Neutrophil (primary cell): ENCODE measurements around the gene RTF1.

Experiments
- H3K27ac ChIP-seq: fragments of 200-600 bp; sonication (generic); 2 replicates; pipeline ENCODE4 v1.5.1; 2016; ENCODE audit warnings: mild to moderate bottlenecking, moderate library complexity
- H3K27me3 ChIP-seq: fragments of 200-600 bp; sonication (generic); 2 replicates; pipeline ENCODE4 v1.6.0; 2016; ENCODE audit warnings: mild to moderate bottlenecking
- H3K36me3 ChIP-seq: fragments of 200-600 bp; sonication (generic); 2 replicates; pipeline ENCODE4 v1.5.1; 2017
- H3K4me1 ChIP-seq, 2 experiments: fragments of 200-600 bp in 1 of 2; sonication (generic) in 1 of 2; 1 replicate in 1 of 2; 2 replicates in 1 of 2; pipeline versions ENCODE4 v1.5.1 to v1.6.1; 2013 to 2016; ENCODE audit warnings: low read depth in 1 of 2, low read length in 1 of 2, mild to moderate bottlenecking in 1 of 2, moderate library complexity in 1 of 2; ENCODE audit not compliant: control insufficient read depth in 1 of 2, insufficient read depth in 1 of 2
- H3K4me3 ChIP-seq, 2 experiments: fragments of 200-600 bp in 1 of 2; sonication (generic) in 1 of 2; 1 replicate in 1 of 2; 2 replicates in 1 of 2; pipeline ENCODE4 v1.5.1; 2013 to 2016; ENCODE audit warnings: low read depth in 1 of 2, low read length in 1 of 2, mild to moderate bottlenecking in 1 of 2, moderate library complexity in 1 of 2
- H3K9me3 ChIP-seq: fragments of 200-600 bp; sonication (generic); 2 replicates; pipeline ENCODE4 v1.5.1; 2016
- CTCF ChIP-seq: fragments of 200-600 bp; sonication (generic); IDR thresholded peaks from 2 replicates; pipeline ENCODE4 v1.5.1; 2016; ENCODE audit warnings: antibody characterized with exemption

Gene RTF1

GRCh38 chr15:41521614-41522013 lies 104.7 kb downstream of the RTF1 start:
- H3K36me3 ChIP-seq: peaks cover 18% of the 10 kb centered on the region
- H3K4me1 ChIP-seq: no peaks in the 10 kb centered on the region
- H3K9me3 ChIP-seq: no peaks in the 10 kb centered on the region
- H3K27ac ChIP-seq: no peak overlapping the region
- H3K4me3 ChIP-seq: no peak overlapping the region
- no peaks in the 10 kb centered on the region for H3K27me3 ChIP-seq
- TF ChIP-seq CTCF: no peak

- no peaks in the 10 kb centered on the region for H3K9me3 ChIP-seq
- H3K4me3 ChIP-seq: no peak overlapping the region
- TF ChIP-seq CTCF: no peak
- no peaks in the 10 kb centered on the region for H3K4me1 ChIP-seq
- H3K27ac ChIP-seq: no peak overlapping the region
- H3K27me3 ChIP-seq: no peaks in the 10 kb centered on the region
- H3K36me3 ChIP-seq: peaks cover 33% of the 10 kb centered on the region
Observed at GRCh38 chr15:41523097-41523496, 106.2 kb downstream of the RTF1 start.

- Histone ChIP-seq H3K9me3 (no peaks in the 10 kb centered on the region), H3K27ac (no peak overlapping the region), H3K4me3 (no peak overlapping the region), H3K4me1 (no peaks in the 10 kb centered on the region), H3K36me3 (peaks cover 46% of the 10 kb centered on the region), H3K27me3 (no peaks in the 10 kb centered on the region)
- TF ChIP-seq CTCF: no peak
Observed at GRCh38 chr15:41530363-41530956, 113.6 kb downstream of the RTF1 start.
